Peyer's patch (tissue), 4 donors: Measurements from ENCODE around the gene ZNF99. TPM values are rescaled to one million over a fixed set of nuclear protein-coding genes. Genes with fewer than 3 reads are reported as not detected.
"Not testable (repeated sequence)": the region's sequence is repeated elsewhere in the genome, so short reads cannot be mapped to it uniquely, and the experiment has no call there.

Experiments
- DNase-seq, 3 donors: peaks; one replicate each; pipeline ENCODE4 v3.0.0-alpha.2; 2017 to 2019
- H3K27ac ChIP-seq, 4 donors: fragments of 200-600 bp; sonication (generic); one replicate each; pipeline ENCODE4 v1.5.1; 2016 to 2019
- H3K27me3 ChIP-seq, 2 donors: fragments of 200-600 bp; sonication (generic); one replicate each; pipeline ENCODE4 v1.5.1; 2019
- H3K36me3 ChIP-seq, 3 donors: fragments of 200-600 bp; sonication (generic); one replicate each; pipeline ENCODE4 v1.5.1; 2016 to 2019
- H3K4me1 ChIP-seq, 4 donors: fragments of 200-600 bp; sonication (generic); one replicate each; pipeline ENCODE4 v1.5.1; 2016 to 2019
- H3K4me3 ChIP-seq, 4 donors: fragments of 200-600 bp; sonication (generic); 1 replicate in 3 of 4; 2 replicates in 1 of 4; pipeline ENCODE4 v1.5.1; 2016 to 2019; ENCODE audit warnings: mild to moderate bottlenecking in 1 of 4
- H3K9me3 ChIP-seq, 4 donors: fragments of 200-600 bp; sonication (generic); one replicate each; pipeline ENCODE4 v1.5.1; 2016 to 2019; ENCODE audit warnings: mild to moderate bottlenecking in 1 of 4
- CTCF ChIP-seq, 6 experiments: fragments of 450-650 bp in 4 of 6; fragments of 200-600 bp in 2 of 6; sonication (generic) in 1 of 6; IDR thresholded peaks; one replicate each; pipeline ENCODE4 v1.5.1; 2017 to 2019; ENCODE audit warnings: antibody characterized with exemption in 6 of 6, mild to moderate bottlenecking in 3 of 6, moderate library complexity in 1 of 6
- POLR2A ChIP-seq, 2 donors: fragments of 450-650 bp; IDR thresholded peaks; one replicate each; pipeline ENCODE4 v1.5.1; 2017; ENCODE audit warnings: antibody characterized with exemption in 2 of 2, mild to moderate bottlenecking in 2 of 2, moderate library complexity in 2 of 2
- small RNA-seq, 2 donors: library from RNA; depleted of rRNA; stranded (forward); fragments of <200 nt; gene quantifications; one replicate each; pipeline ENCODE3, GENCODE V24; 2016
- total RNA-seq, 4 donors: library from RNA; depleted of rRNA; stranded (reverse); fragments of >200 nt; gene quantifications; one replicate each; pipeline ENCODE4 v1.1.0, GENCODE V29; 2016

The ZNF99 gene
- total RNA-seq, 4 donors from 2014 or later = not detected

- no peak for DNase-seq
- no peaks in the 10 kb centered on the region for H3K36me3 ChIP-seq
- no peaks in the 10 kb centered on the region for H3K27me3 ChIP-seq
- no peak overlapping the region for H3K27ac ChIP-seq
- no peak overlapping the region for H3K4me3 ChIP-seq
- H3K4me1 ChIP-seq = no peaks in the 10 kb centered on the region
- TF ChIP-seq CTCF (IDR thresholded peaks at IDR 0.05) (no peak), POLR2A (IDR thresholded peaks at IDR 0.05) (no peak)
- peaks cover 0 to 7% (median 0%) of the 10 kb centered on the region in 4 donors for H3K9me3 ChIP-seq
These were observed 75.0 kb downstream of the ZNF99 start for GRCh38 chr19:22708983-22709382.

GRCh38 chr19:22703096-22703495 is 80.9 kb downstream of the ZNF99 start:
- not testable (repeated sequence) for H3K27me3 ChIP-seq, H3K36me3 ChIP-seq, H3K4me1 ChIP-seq, H3K27ac ChIP-seq, H3K4me3 ChIP-seq, DNase-seq
- peaks cover 0 to 15% (median 5%) of the 10 kb centered on the region in 4 donors for H3K9me3 ChIP-seq

DNA sequence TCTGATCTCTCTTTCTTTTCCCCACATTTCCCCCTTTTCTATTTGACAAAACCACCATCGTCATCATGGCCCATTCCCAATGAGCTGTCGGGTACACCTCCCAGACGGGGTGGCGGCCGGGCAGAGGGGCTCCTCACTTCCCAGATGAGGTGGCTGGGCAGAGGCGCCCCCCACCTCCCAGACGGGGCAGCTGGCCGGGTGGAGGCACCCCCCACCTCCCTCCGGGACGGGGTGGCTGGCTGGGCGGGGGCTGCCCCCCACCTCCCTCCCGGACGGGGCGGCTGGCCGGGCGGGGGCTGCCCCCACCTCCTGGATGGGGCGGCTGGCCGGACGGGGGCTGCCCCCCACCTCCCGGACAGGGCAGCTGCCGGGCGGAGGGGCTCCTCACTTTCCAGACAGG is 81.3 kb downstream of the ZNF99 start:
- not testable (repeated sequence) for H3K27me3 ChIP-seq, H3K27ac ChIP-seq, H3K4me1 ChIP-seq, H3K4me3 ChIP-seq, H3K36me3 ChIP-seq, DNase-seq
- peaks cover 0 to 15% (median 5%) of the 10 kb centered on the region in 4 donors for H3K9me3 ChIP-seq

Small RNA genes within 50 kb of the gene (small RNA-seq; reads per million reads assigned to genes)
- gene AC008626.1 = 0 reads per million in 2 donors
- 0 reads per million in 2 donors for gene AC008626.2

Other genes starting within 250 kb of the ZNF99 start
- under 1 TPM in 2 of 4 donors, not detected in 2; 0.27 to 0.38 TPM for gene ZNF492, start 149.8 kb downstream of the ZNF99 start, total RNA-seq
- gene ZNF723, start 48.1 kb upstream of the ZNF99 start, total RNA-seq = not detected
- gene ZNF728, start 219.0 kb upstream of the ZNF99 start, total RNA-seq = under 1 TPM in 2 of 4 donors, not detected in 2; 0.57 to 0.67 TPM